MCF 10A (cell line): ENCODE measurements around the gene TMBIM4. TPM values are rescaled to one million over a fixed set of nuclear protein-coding genes. Genes with fewer than 3 reads are reported as not detected.

Experiments used
- BruUV-seq: library from RNA; stranded (reverse); fragments of 400-500 nt; replicated peaks from 2 replicates; lab custom pipeline; 2021; lab: Mats Ljungman, UMichigan
- CTCF ChIA-PET: fragments of 300-600 bp; sonication (Branson Sonifier 250); formaldehyde crosslinking; extraction: SDS; loops from one replicate; lab custom pipeline; 2021; ENCODE audit warnings: antibody characterized with exemption, inconsistent platforms; lab: Yijun Ruan, JAX
- POLR2A ChIA-PET: fragments of 300-600, 350-650 bp; sonication (Branson Sonifier 250); formaldehyde crosslinking; extraction: SDS; loops from one replicate; lab custom pipeline; 2020; ENCODE audit warnings: antibody characterized with exemption, inconsistent platforms; lab: Yijun Ruan, JAX
- DNase-seq: peaks from one replicate; pipeline ENCODE4 v3.0.0-alpha.2; 2018; ENCODE audit not compliant: unreplicated experiment
- H3K27ac Mint-ChIP-seq: one replicate; pipeline ENCODE4 v1.8.0; 2022; ENCODE audit warnings: mild to moderate bottlenecking, low read depth, mixed read lengths; ENCODE audit not compliant: unreplicated experiment
- H3K27me3 Mint-ChIP-seq: one replicate; pipeline ENCODE4 v1.8.0; 2022; ENCODE audit warnings: mixed read lengths; ENCODE audit not compliant: insufficient read depth, unreplicated experiment
- H3K36me3 Mint-ChIP-seq: one replicate; pipeline ENCODE4 v1.8.0; 2022; ENCODE audit warnings: mild to moderate bottlenecking, moderate library complexity, mixed read lengths; ENCODE audit not compliant: insufficient read depth, unreplicated experiment
- H3K4me1 Mint-ChIP-seq: one replicate; pipeline ENCODE4 v1.8.0; 2022; ENCODE audit warnings: mixed read lengths; ENCODE audit not compliant: insufficient read depth, unreplicated experiment
- H3K4me3 Mint-ChIP-seq: one replicate; pipeline ENCODE4 v1.8.0; 2022; ENCODE audit warnings: mild to moderate bottlenecking, moderate library complexity, mixed read lengths; ENCODE audit not compliant: unreplicated experiment
- H3K9me3 Mint-ChIP-seq: one replicate; pipeline ENCODE4 v1.8.0; 2022; ENCODE audit warnings: mixed read lengths; ENCODE audit not compliant: unreplicated experiment
- intact Hi-C: fragments of 100-400 bp; cut with micrococcal nuclease; formaldehyde crosslinking; loops from 2 replicates; pipeline ENCODE4 v1.14.1; 2022
- total RNA-seq: library from RNA; stranded (reverse); gene quantifications from 2 replicates; pipeline ENCODE4 v1.2.3, GENCODE V29; 2022
- TF ChIP-seq, protein P1 (sequence below): fragments of 200-600 bp; IDR thresholded peaks from one replicate; pipeline ENCODE4 v1.8.0; 2022; ENCODE audit warnings: antibody characterized with exemption, mild to moderate bottlenecking; ENCODE audit not compliant: unreplicated experiment

Gene TMBIM4
- total RNA-seq, 1 experiment from 2014 or later = 74.3 TPM

GRCh38 chr12:66144791-66145754, 24.7 kb downstream of the TMBIM4 start:
- TF ChIP-seq, protein P1, sequence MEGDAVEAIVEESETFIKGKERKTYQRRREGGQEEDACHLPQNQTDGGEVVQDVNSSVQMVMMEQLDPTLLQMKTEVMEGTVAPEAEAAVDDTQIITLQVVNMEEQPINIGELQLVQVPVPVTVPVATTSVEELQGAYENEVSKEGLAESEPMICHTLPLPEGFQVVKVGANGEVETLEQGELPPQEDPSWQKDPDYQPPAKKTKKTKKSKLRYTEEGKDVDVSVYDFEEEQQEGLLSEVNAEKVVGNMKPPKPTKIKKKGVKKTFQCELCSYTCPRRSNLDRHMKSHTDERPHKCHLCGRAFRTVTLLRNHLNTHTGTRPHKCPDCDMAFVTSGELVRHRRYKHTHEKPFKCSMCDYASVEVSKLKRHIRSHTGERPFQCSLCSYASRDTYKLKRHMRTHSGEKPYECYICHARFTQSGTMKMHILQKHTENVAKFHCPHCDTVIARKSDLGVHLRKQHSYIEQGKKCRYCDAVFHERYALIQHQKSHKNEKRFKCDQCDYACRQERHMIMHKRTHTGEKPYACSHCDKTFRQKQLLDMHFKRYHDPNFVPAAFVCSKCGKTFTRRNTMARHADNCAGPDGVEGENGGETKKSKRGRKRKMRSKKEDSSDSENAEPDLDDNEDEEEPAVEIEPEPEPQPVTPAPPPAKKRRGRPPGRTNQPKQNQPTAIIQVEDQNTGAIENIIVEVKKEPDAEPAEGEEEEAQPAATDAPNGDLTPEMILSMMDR = peak; percentile 59
- CTCF ChIA-PET = interaction anchor here (0.5 to 2.4 kb wide), 18 partner anchors 13 to 1182 kb away, joined by 3 to 13 read pairs (median 4); partner anchors contain the start of genes HELB, LLPH and TMBIM4
- Mint-ChIP-seq H3K36me3 (peaks cover 65% of the 10 kb centered on the region), H3K27me3 (no peaks in the 10 kb centered on the region), H3K9me3 (peaks cover 11% of the 10 kb centered on the region), H3K27ac (peak overlapping the region; percentile 82), H3K4me1 (peaks cover 8% of the 10 kb centered on the region), H3K4me3 (no peak overlapping the region)
- POLR2A ChIA-PET = interaction anchor here (0.5 to 1.9 kb wide), 4 partner anchors 14 to 157 kb away, joined by 3 to 19 read pairs (median 10); partner anchors contain the start of genes HELB, LLPH and TMBIM4
- peak; percentile 84 for DNase-seq
- intact Hi-C loops = loop anchor here (2.0 to 5.0 kb wide), 2 partner anchors 264 to 547 kb away; no protein-coding TSS in a partner anchor
- no TSS peak for BruUV-seq

- ChIA-PET POLR2A (interaction anchor here (1.2 kb wide), 1 partner anchor 13 kb away, joined by 4 read pairs; the partner anchor contains the start of gene LLPH), CTCF (interaction anchor here (0.6 to 2.4 kb wide), 4 partner anchors 12 to 550 kb away, joined by 3 to 13 read pairs (median 4); partner anchors contain the start of gene LLPH)
- Mint-ChIP-seq H3K36me3 (peaks cover 65% of the 10 kb centered on the region), H3K27ac (peak overlapping the region; percentile 82), H3K4me3 (no peak overlapping the region), H3K4me1 (peaks cover 8% of the 10 kb centered on the region), H3K9me3 (peaks cover 14% of the 10 kb centered on the region), H3K27me3 (no peaks in the 10 kb centered on the region)
- intact Hi-C loops = loop anchor here (2.0 kb wide), 1 partner anchor 265 kb away; no protein-coding TSS in a partner anchor
- BruUV-seq = no TSS peak
- TF ChIP-seq, protein P1 = no peak
- no peak for DNase-seq
Measured at GRCh38 chr12:66143868-66144267, 25.9 kb downstream of the TMBIM4 start.

DNA sequence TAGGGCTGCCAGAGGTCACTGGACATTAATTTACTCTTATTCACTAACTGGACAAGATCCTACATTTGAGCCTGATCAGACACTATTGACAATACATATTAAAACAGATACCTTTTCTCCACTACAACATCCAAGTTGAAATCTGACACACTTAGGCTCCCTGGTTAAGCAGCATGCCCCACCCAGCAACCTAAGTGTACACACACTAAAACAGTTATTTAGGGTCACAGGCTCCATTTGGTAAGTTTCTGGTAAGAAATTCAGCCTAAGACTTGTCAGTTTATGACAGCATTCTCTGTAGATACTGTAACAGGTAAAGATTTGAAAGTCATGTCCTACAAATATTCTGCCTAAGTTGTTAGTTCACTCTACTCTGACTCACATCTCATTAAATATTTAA, 27.0 kb downstream of the TMBIM4 start:
- H3K27ac Mint-ChIP-seq = no peak overlapping the region
- intact Hi-C loops = no loop called here
- BruUV-seq = no TSS peak

More for the DNA sequence above, 27.0 kb downstream of the TMBIM4 start:
- TF ChIP-seq, protein P1 = no peak
- H3K4me1 Mint-ChIP-seq = peaks cover 8% of the 10 kb centered on the region
- ChIA-PET CTCF (interaction anchor here (0.6 kb wide), 1 partner anchor 962 kb away, joined by 3 read pairs; no protein-coding TSS in a partner anchor), POLR2A (no interaction called here)
- H3K9me3 Mint-ChIP-seq = peaks cover 14% of the 10 kb centered on the region
- peaks cover 63% of the 10 kb centered on the region for H3K36me3 Mint-ChIP-seq
- no peak overlapping the region for H3K4me3 Mint-ChIP-seq
- no peaks in the 10 kb centered on the region for H3K27me3 Mint-ChIP-seq
- no peak for DNase-seq
